HepG2 (cell line): ENCODE measurements around the gene CACNA2D3. TPM values are rescaled to one million over a fixed set of nuclear protein-coding genes. Genes with fewer than 3 reads are reported as not detected.

Source experiments
- ATAC-seq: fragments of 200-7000 bp; cut with Tn5 transposase; 3 replicates; pipeline ENCODE4 v1.9.1; 2020; ENCODE audit warnings: mild to moderate bottlenecking, moderate library complexity
- BruUV-seq: library from RNA; stranded (reverse); fragments of 400-500 nt; replicated peaks from 2 replicates; lab custom pipeline; 2021; lab: Mats Ljungman, UMichigan
- CTCF ChIA-PET: fragments of 300-600 bp; formaldehyde crosslinking; extraction: SDS; loops from one replicate; lab custom pipeline; 2021; ENCODE audit warnings: low total read pairs, inconsistent platforms, low intra/inter-chr PET ratio; lab: Yijun Ruan, JAX
- POLR2A ChIA-PET: fragments of 350-600 bp; sonication (Branson Sonifier 250); formaldehyde crosslinking; loops from one replicate; lab custom pipeline; 2020; ENCODE audit warnings: antibody characterized with exemption, inconsistent platforms; lab: Yijun Ruan, JAX
- DNase-seq: peaks from one replicate; pipeline ENCODE4 v3.0.0-alpha.2; 2015; ENCODE audit warnings: low spot score
- FAIRE-seq: peaks from 3 replicates; lab custom pipeline; 2011; peaks lifted over from hg19 to GRCh38; lab: Jason Lieb, UNC
- H2AFZ ChIP-seq: one replicate; pipeline ENCODE4 v1.6.1; 2011; ENCODE audit warnings: low read length, inconsistent platforms
- H3K27ac ChIP-seq: fragments of 300-600 bp; 3 replicates; pipeline ENCODE4 v1.8.0; 2011; ENCODE audit warnings: mixed run types, mild to moderate bottlenecking, mixed read lengths, low read length, inconsistent platforms; ENCODE audit not compliant: insufficient read depth; ENCODE audit errors: extremely low read length
- H3K27me3 ChIP-seq, 2 experiments: fragments of 200-600 bp in 1 of 2; 2 replicates in 1 of 2; 3 replicates in 1 of 2; pipeline versions ENCODE4 v1.6.0 to v1.8.0; 2011; ENCODE audit warnings: low read length in 2 of 2, mild to moderate bottlenecking in 2 of 2, moderate library complexity in 2 of 2, inconsistent platforms in 1 of 2; ENCODE audit not compliant: insufficient read depth in 2 of 2, control insufficient read depth in 1 of 2
- H3K36me3 ChIP-seq, 2 experiments: fragments of 200-600 bp in 1 of 2; replicated peaks in 1 of 2; 2 replicates in 1 of 2; 3 replicates in 1 of 2; pipeline versions ENCODE4 v1.5.1 to v1.8.0; 2011; ENCODE audit warnings: low read length in 2 of 2, inconsistent platforms in 1 of 2; ENCODE audit not compliant: insufficient read depth in 2 of 2, control insufficient read depth in 1 of 2
- H3K4me1 ChIP-seq: 2 replicates; pipeline ENCODE4 v1.5.1; 2012; ENCODE audit warnings: low read length, inconsistent platforms; ENCODE audit not compliant: insufficient read depth
- H3K4me2 ChIP-seq: 2 replicates; pipeline ENCODE4 v1.6.0; 2011; ENCODE audit warnings: low read depth, low read length, inconsistent platforms
- H3K4me3 ChIP-seq, 3 experiments: fragments of 200-600 bp in 1 of 3; sonication (generic), shearing (Covaris generic) in 1 of 3; replicated peaks in 1 of 3; 2 replicates each; pipeline ENCODE4 v1.5.1; 2011 to 2016; ENCODE audit warnings: low read length in 3 of 3, inconsistent platforms in 2 of 3, low read depth in 2 of 3, mild to moderate bottlenecking in 2 of 3, control low read depth in 1 of 3, mixed read lengths in 1 of 3; ENCODE audit not compliant: insufficient read depth in 1 of 3
- H3K79me2 ChIP-seq: one replicate; pipeline ENCODE4 v1.6.1; 2011; ENCODE audit warnings: low read length, inconsistent platforms; ENCODE audit not compliant: insufficient read depth
- H3K9ac ChIP-seq: 2 replicates; pipeline ENCODE4 v1.6.0; 2011; ENCODE audit warnings: mild to moderate bottlenecking, low read depth, low read length, inconsistent platforms; ENCODE audit not compliant: insufficient read depth
- H3K9me3 ChIP-seq: 2 replicates; pipeline ENCODE4 v1.5.1; 2012; ENCODE audit warnings: mild to moderate bottlenecking, low read length
- H4K20me1 ChIP-seq: 2 replicates; pipeline ENCODE4 v1.6.0; 2011; ENCODE audit warnings: inconsistent platforms, mild to moderate bottlenecking, low read length, moderate library complexity; ENCODE audit not compliant: insufficient read depth
- GPN1 ChIP-seq: sonication (generic); formaldehyde crosslinking; IDR thresholded peaks from 2 replicates; pipeline ENCODE4 v1.5.1; 2020; ENCODE audit warnings: missing genetic modification reagents, borderline replicate concordance
- KDM3A ChIP-seq: IDR thresholded peaks from 2 replicates; pipeline ENCODE4 v1.6.1; 2018; ENCODE audit warnings: low read depth, missing compliant biosample characterization
- NONO ChIP-seq, 2 experiments: fragments of 450-650 bp in 1 of 2; sonication (generic) in 1 of 2; formaldehyde crosslinking in 1 of 2; IDR thresholded peaks in 1 of 2; conservative IDR thresholded peaks in 1 of 2; 2 replicates each; pipeline versions ENCODE4 v1.6.1 to v1.8.0; 2017 to 2022; ENCODE audit warnings: mild to moderate bottlenecking in 1 of 2, missing genetic modification reagents in 1 of 2, moderate library complexity in 1 of 2
- TBX3 ChIP-seq: fragments of 450-650 bp; IDR thresholded peaks from 2 replicates; pipeline ENCODE4 v1.6.1; 2017; ENCODE audit warnings: antibody characterized with exemption, mild to moderate bottlenecking, inconsistent platforms, borderline replicate concordance
- ZBTB42 ChIP-seq: sonication (generic); formaldehyde crosslinking; IDR thresholded peaks from 2 replicates; pipeline ENCODE4 v1.5.0; 2020; ENCODE audit warnings: mild to moderate bottlenecking, missing genetic modification reagents
- ZFP82 ChIP-seq: sonication (generic); formaldehyde crosslinking; IDR thresholded peaks from 2 replicates; pipeline ENCODE4 v1.5.1; 2020; ENCODE audit warnings: mild to moderate bottlenecking, missing genetic modification reagents, borderline replicate concordance
- ZFP90 ChIP-seq: sonication (generic); formaldehyde crosslinking; IDR thresholded peaks from 2 replicates; pipeline ENCODE4 v1.8.0; 2022; ENCODE audit warnings: missing genetic modification reagents, mild to moderate bottlenecking, inconsistent platforms, borderline replicate concordance
- ZMAT3 ChIP-seq: sonication (generic); formaldehyde crosslinking; conservative IDR thresholded peaks from 2 replicates; pipeline ENCODE4 v1.7.0; 2021; ENCODE audit warnings: missing genetic modification reagents
- ZNF224 ChIP-seq: sonication (generic); formaldehyde crosslinking; IDR thresholded peaks from 2 replicates; pipeline ENCODE4 v1.5.0; 2020; ENCODE audit warnings: mild to moderate bottlenecking, missing genetic modification reagents
- ZNF230 ChIP-seq: sonication (generic); formaldehyde crosslinking; IDR thresholded peaks from 2 replicates; pipeline ENCODE4 v1.4.0; 2020; ENCODE audit warnings: mild to moderate bottlenecking, missing genetic modification reagents
- ZNF367 ChIP-seq: sonication (generic); formaldehyde crosslinking; IDR thresholded peaks from 2 replicates; pipeline ENCODE4 v1.4.0; 2020; ENCODE audit warnings: missing genetic modification reagents, borderline replicate concordance
- WGBS: methylation state at CpG from one replicate; pipeline ENCODE4 v1.1.6; 2017; ENCODE audit warnings: low lambda C conversion rate; 5-methylcytosine and 5-hydroxymethylcytosine counted together
- in situ Hi-C: cut with HindIII; loops from 2 replicates; pipeline ENCODE4 v1.10.0; 2017; ENCODE audit warnings: low pct_unique_long_range_greater_than_20kb; ENCODE audit not compliant: extremely low pct_ligation_motif_present
- intact Hi-C: fragments of 100-400 bp; cut with micrococcal nuclease; formaldehyde crosslinking; loops from one replicate; pipeline ENCODE4 v1.10.0; 2022; ENCODE audit not compliant: unreplicated experiment
- polyA plus RNA-seq, 8 experiments: library from polyadenylated mRNA; depleted of rRNA in 3 of 8; stranded (reverse) in 7 of 8; unstranded in 1 of 8; fragments of >200 nt; fragmentation: Illumina TruSeq in 4 of 8; extraction: Trizol in 4 of 8; gene quantifications; 2 replicates each; pipeline versions ENCODE4 v1.2.1 to v1.2.3, GENCODE V29; 2011 to 2016; ENCODE audit warnings: low read depth in 4 of 8, missing spikeins in 1 of 8, mixed read lengths in 1 of 8; ENCODE audit not compliant: insufficient read depth in 1 of 8
- total RNA-seq, 5 experiments: library from RNA; depleted of rRNA; stranded (reverse); fragments of >200 nt; fragmentation: Illumina TruSeq; extraction: Trizol; gene quantifications; 2 replicates each; pipeline ENCODE4 v1.2.3, GENCODE V29; 2016; ENCODE audit warnings: low read depth in 1 of 5
- TF ChIP-seq, protein P1 (sequence below): sonication (generic); formaldehyde crosslinking; IDR thresholded peaks from 2 replicates; pipeline ENCODE4 v1.4.0; 2020; ENCODE audit warnings: mild to moderate bottlenecking, missing genetic modification reagents
- TF ChIP-seq, protein P2 (sequence below): sonication (generic); formaldehyde crosslinking; IDR thresholded peaks from 2 replicates; pipeline ENCODE4 v1.8.0; 2022; ENCODE audit warnings: missing genetic modification reagents, mild to moderate bottlenecking, moderate library complexity, borderline replicate concordance

Gene CACNA2D3
- total and polyA plus RNA-seq, 2 of the 13 experiments (the other 11 are each of a cell fraction or from before 2014, with no cell fraction given), result not detected

GRCh38 chr3:54670201-54671000, 548.0 kb downstream of the CACNA2D3 start:
- Histone ChIP-seq H2AFZ (no peak overlapping the region), H3K9me3 (no peaks in the 10 kb centered on the region), H3K79me2 (no peaks in the 10 kb centered on the region), H3K36me3 (no peaks in the 10 kb centered on the region), H3K27me3 (no peaks in the 10 kb centered on the region), H3K27ac (no peak overlapping the region), H4K20me1 (no peaks in the 10 kb centered on the region), H3K4me2 (no peak overlapping the region), H3K4me3 (no peak overlapping the region), H3K4me1 (no peaks in the 10 kb centered on the region), H3K9ac (no peak overlapping the region)
- BruUV-seq, result no TSS peak
- ChIA-PET POLR2A (no interaction called here), CTCF (no interaction called here)
- intact Hi-C loops, result no loop called here
- TF ChIP-seq ZNF224 (CRISPR knock-in tag), result no peak
- TF ChIP-seq, protein P1, sequence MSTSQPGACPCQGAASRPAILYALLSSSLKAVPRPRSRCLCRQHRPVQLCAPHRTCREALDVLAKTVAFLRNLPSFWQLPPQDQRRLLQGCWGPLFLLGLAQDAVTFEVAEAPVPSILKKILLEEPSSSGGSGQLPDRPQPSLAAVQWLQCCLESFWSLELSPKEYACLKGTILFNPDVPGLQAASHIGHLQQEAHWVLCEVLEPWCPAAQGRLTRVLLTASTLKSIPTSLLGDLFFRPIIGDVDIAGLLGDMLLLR (CRISPR knock-in tag), result no peak
- TF ChIP-seq, protein P2, sequence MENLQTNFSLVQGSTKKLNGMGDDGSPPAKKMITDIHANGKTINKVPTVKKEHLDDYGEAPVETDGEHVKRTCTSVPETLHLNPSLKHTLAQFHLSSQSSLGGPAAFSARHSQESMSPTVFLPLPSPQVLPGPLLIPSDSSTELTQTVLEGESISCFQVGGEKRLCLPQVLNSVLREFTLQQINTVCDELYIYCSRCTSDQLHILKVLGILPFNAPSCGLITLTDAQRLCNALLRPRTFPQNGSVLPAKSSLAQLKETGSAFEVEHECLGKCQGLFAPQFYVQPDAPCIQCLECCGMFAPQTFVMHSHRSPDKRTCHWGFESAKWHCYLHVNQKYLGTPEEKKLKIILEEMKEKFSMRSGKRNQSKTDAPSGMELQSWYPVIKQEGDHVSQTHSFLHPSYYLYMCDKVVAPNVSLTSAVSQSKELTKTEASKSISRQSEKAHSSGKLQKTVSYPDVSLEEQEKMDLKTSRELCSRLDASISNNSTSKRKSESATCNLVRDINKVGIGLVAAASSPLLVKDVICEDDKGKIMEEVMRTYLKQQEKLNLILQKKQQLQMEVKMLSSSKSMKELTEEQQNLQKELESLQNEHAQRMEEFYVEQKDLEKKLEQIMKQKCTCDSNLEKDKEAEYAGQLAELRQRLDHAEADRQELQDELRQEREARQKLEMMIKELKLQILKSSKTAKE, result no peak
- TF ChIP-seq ZMAT3 (CRISPR knock-in tag), result no peak
- no peak for TF ChIP-seq ZBTB42 (CRISPR knock-in tag)
- no peak for TF ChIP-seq ZFP90 (CRISPR knock-in tag)
- TF ChIP-seq TBX3, result no peak
- no peak for TF ChIP-seq NONO (IDR thresholded peaks at IDR 0.05)
- no peak for TF ChIP-seq NONO (CRISPR knock-in tag; conservative IDR thresholded peaks at IDR 0.05)
- TF ChIP-seq ZFP82, result no peak
- TF ChIP-seq ZNF367 (CRISPR knock-in tag), result no peak
- no peak for TF ChIP-seq GPN1 (CRISPR knock-in tag)
- no peak for TF ChIP-seq KDM3A (CRISPR knock-in tag)
- no peak for TF ChIP-seq ZNF230 (CRISPR knock-in tag)
- ATAC-seq (no peak), DNase-seq (no peak), FAIRE-seq (no peak)
- WGBS, result 36% methylated on average over 8 of the region's 8 CpGs
- in situ Hi-C loops, result no loop called here
